ENCODE measurements around the gene COL11A1.
"Not testable (repeated sequence)": the region's sequence is repeated elsewhere in the genome, so short reads cannot be mapped to it uniquely, and the experiment has no call there.

COL11A1 gene

DNA sequence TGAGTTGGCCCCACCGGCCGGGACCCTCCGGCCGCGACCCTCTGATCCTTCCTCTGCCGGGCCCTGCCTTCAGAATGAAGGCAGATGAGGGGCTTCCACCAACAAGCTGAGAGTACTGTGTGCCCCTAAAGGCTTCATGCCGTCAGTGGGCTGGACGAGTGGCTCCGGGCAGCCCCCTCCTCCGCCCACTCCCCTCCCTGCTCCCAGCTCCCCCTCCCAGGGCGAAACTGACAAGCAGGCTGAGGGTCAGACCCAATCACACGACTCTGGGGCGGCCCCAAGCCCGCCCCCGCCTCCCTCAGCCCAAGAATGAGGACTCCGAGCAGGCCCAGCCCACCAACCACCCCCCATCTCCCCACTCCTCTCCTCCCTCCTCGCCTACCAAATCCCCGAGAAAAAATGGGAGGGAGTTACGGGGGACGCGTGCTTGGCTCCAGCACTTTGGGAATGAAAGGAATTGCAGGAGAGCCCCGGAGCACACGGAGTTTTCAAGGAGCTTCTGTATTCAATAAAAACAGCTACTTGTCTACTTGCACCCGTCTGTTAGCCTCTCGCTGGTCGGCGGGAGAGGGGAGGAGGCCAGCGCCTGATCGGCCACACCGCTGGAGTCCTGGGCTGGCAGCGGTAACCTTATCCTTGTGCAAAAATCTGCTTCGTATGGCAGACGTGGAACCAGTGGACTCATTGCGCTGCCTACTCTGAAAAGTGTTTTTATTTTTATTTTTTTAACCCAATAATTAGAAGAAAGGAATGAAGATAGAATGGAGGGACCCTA, at the start of gene COL11A1:
TSS of gene COL11A1 (minus strand) at position 147 of the 775 bp plus-strand sequence. CDS start 344 bp downstream, outside the sequence.
- no peak for DNase-seq (ENCODE audit: low read depth)

DNA sequence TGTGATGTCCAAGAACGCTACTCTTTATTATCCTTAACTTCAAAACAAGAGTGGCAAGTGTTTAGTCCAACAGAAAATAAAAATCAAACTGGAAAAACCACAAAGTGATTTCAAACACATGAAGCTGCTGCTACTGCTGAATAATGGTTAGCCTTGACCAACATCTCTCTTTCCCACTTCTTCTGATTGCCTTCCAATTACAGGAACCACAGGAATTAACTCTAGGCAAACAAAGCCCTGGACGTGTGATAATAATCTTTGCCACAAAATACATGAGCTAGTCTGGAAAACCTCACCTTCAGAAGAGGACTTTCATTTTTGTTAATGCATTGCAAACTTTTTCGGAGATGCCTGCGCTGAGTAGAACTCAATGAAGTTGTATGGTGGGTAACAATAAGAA, 48.6 kb upstream of the COL11A1 start:
- DNase-seq (ENCODE audit: low read depth): no peak

DNA sequence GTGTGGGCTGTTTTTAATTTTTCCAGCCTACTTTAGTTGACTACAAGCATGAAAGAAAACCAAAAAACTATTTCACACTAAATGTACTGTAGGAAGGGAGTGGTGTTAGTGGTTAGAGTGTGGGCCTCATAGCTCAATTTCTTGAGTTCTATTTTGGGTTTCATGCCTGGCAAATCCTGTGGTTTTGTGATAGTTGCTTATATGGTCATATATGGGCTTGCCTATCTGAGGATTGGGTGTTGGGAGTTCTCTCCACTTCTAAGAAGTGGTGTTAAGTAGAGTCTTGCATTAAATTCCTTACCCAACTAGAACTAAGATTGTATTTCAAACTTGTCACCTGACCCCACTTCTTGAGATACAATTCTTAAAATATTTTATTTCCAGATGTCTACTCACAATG, 37.8 kb upstream of the COL11A1 start:
- DNase-seq (ENCODE audit: low read depth): no peak

DNA sequence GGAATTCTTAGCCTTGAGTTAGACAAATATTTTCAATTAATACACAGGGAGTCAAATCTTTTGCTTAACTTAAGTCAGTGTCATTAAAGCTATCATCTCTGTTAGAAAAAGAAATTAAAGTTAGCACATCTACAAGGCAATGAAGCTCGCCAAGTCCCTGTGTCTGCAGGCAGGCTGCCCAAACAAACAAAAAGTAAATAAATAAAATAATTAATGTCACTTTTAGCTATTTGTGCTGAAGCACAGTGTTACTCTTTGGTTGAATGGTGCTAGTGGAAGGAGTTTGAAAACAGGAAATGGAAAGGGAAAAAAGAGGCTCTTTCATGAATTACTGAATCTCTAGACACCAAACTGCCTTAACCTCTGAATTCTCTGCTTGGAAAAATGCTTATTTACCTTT, 37.1 kb upstream of the COL11A1 start:
- DNase-seq (ENCODE audit: low read depth): no peak

DNA sequence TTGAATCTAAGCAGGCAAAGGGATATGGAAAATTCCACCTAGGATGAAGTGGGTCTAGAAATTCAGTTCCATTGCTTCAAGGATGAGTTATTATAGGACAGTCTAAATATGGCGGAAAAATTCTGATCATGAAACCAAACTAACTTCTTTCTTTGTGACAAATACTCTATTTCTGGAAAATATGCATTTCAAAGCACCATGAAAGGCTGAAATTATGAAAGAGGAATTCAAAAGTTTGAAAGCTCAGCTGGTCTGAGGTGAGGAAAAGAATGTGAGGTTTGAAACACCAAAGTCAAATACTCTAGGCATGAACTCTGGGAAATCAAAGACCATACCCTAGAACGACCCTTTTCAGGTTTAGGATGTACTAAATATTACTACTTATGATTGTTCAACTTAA, 36.4 kb upstream of the COL11A1 start:
- DNase-seq (ENCODE audit: low read depth): no peak

DNA sequence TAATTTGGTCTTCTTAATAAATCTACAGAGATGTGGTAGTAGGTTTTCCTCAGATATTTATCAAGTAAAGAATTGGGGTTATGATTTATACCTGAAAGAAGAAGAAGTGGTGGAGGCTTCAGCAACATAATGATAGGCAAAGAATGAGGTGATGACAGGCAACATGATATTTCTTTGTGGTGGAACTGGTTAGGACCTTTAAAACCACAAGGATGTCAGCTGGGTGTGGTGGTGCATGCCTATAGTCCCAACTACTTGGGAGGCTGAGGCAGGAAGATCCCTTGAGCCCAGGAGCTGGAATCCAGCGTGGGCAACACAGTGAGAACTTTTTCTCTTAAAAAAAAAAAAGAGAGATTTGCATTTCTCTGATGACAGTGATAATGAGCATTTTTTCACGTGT, 34.1 kb upstream of the COL11A1 start:
- no peak for DNase-seq (ENCODE audit: low read depth)

DNA sequence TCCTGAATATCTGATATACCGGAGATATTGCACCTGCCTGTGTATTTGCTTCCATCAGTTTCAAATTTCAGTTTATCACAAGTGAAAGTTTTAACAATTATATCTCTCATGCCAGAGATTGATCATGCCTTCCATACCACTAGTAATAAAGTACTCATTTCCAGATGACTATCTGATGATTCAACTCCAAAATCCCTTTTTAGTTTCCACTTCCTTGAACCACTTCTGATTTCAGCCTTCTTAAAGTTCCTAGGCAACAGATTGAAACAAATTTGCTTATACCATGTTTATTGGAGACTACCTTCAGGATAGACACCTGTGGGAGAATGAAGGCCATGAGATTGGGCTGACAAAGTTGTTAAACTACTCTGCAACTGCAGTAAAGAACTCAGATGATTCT, 21.5 kb upstream of the COL11A1 start:
- no peak for DNase-seq (ENCODE audit: low read depth)

DNA sequence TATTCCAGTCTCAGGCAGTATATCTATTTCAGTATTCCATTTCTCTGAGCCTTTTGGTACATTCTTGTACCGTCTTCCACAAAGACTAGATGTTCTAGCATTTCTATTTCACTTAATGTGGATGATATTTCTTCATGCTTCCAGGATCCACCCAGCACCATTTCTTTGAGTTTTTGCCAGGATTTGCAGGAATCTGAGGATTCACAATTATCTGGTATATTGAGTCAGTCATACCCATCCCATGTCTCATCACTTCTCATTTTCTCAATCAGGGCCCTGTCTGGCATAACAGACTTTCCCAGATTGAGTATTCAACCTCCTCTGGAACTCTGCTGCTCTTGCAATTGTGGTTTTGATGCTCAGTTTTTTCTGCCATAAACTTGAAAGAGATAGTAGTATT, 20.9 kb upstream of the COL11A1 start:
- no peak for DNase-seq (ENCODE audit: low read depth)

DNA sequence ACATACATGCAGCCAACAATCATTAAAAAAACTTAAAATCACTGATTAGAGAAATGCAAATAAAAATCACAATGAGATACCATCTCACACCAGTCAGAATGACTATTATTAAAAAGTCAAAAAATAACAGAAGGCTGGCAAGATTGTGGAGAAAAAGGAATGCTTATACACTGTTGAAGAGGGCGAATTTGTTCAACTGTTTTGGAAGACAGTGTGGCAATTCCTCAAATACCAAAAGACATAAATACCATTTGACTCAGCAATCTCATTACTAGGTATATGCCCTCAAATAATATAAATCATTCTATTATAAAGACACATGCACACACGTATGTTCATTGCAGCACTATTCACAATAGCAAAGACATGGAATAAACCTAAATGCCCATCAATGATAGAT, 19.9 kb upstream of the COL11A1 start:
- not testable (repeated sequence) for DNase-seq (ENCODE audit: low read depth)

DNA sequence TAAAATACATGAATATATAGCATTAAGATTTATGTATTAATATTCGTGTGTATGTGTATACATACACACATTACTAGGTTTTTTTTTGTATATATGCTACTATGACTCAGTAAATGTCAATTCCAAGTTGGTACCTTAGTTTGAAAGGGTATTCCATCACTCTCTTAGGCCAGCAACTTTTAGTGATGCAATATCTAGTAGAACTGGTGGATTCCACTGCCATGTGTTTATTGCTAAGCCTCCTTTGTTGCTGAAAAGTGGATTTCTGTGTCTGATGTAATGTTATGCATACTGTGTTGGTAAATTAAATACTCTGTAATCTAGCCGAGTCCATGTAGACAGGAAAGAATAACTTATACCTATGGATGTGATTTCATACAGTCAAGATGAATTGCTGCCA, 16.9 kb upstream of the COL11A1 start:
- DNase-seq (ENCODE audit: low read depth): no peak

DNA sequence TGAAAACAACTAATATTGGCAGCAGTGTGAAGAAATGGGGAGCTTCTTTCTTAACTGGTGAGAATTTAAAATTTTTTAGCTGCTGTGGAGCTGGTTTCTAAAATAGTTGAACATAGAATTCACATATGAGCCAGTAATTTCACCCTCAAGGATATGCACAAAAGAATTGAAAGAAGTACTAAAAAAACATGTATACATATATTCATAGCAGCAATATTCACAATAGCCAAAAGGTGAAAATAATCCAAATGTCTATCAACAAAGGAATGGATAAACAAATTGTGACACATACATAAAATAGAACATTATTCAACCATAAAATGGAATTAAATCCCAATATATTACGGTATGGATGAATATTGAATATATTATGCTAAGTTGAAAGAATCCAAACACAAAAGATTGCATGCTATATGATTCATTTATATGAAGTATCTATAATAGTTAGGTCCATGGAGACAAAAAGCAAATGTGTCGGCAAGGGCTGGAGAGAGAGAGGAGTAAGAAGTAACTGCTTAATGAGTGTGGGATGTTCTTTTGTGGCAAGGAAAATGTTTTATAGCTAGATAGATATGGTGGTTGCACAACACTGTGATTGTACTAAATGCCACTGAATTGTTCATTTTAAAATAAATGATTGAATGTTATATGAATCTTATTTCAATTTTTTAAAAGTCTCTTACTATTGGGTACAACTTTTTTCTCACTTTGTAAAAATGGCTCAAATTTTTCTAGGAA, 14.8 kb upstream of the COL11A1 start:
- DNase-seq (ENCODE audit: low read depth): no peak

DNA sequence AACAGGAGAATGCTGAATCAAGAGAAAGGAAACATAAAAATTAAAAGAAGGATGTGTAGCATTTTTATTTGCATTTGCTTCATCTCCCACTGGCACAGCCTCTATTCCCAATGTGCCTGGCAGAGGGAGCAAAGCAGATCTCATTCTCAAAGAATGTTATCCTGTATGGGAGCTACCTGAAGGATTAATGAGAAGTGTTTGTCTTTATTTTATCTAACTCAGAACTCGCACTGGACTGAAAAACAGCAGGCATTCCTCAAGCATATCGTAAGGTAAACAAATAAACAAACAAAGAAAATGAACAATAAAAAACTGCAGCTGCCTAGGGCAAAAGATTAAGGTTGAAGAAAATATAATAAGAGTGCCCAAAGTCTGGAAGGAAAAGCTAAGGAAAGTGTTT, 12.7 kb upstream of the COL11A1 start:
- no peak for DNase-seq (ENCODE audit: low read depth)

DNA sequence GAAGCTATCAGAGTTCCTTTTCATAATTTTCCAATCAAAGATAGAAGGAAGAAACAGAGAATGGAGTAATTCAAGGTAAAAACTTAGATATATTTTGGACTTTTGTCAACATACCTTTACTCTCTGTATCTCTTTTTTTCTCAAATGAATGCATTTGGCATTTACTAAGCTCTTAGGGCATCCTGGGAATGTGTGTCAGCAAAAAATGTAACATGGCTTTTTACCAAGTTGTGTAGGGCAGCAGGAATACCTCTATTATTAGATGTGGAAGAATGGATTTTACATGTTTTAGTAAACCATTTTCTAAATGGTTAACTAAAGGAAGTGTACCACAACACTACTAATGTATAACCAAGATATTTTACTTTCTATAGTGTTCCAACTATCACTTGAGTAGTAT, 4.2 kb upstream of the COL11A1 start:
- no peak for DNase-seq (ENCODE audit: low read depth)

DNA sequence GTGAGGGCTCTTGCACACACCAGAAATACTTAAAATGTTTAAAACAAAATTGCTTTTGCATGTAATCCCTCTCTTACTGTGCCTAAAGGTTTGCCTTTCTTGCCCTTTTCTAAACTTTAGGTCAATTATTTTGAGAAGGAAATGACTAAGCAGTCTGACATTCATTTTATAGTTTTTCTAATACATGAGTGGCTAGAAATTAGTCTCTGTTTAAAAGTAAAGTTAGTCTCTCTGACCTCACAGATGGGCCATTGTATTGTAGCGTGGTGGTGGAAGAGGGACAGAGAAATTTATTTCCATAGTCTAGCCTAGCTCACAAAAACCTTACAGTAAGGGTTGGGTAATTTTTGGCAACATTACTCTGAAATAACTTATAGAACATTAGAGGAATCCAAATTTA, 3.6 kb upstream of the COL11A1 start:
- no peak for DNase-seq (ENCODE audit: low read depth)

DNA sequence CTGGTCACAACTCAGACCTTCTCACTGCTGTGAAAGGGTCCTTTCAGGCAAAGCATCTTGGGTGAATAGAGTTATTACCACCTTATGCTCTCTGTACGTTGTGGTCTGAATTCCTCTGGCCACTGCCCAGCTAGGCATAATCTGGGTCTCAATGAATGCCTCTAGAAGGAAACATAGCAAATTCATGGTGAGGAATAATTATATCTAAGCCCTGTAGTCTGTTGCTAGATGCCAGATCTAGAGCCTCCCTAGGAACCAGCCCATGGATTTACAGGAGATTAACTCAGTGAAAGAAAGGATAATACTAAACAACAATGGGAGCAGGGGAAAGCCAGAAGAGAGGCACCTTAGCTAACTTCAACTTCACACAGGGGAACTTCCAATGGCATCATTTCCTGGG, 2.4 kb upstream of the COL11A1 start:
- DNase-seq (ENCODE audit: low read depth): no peak

DNA sequence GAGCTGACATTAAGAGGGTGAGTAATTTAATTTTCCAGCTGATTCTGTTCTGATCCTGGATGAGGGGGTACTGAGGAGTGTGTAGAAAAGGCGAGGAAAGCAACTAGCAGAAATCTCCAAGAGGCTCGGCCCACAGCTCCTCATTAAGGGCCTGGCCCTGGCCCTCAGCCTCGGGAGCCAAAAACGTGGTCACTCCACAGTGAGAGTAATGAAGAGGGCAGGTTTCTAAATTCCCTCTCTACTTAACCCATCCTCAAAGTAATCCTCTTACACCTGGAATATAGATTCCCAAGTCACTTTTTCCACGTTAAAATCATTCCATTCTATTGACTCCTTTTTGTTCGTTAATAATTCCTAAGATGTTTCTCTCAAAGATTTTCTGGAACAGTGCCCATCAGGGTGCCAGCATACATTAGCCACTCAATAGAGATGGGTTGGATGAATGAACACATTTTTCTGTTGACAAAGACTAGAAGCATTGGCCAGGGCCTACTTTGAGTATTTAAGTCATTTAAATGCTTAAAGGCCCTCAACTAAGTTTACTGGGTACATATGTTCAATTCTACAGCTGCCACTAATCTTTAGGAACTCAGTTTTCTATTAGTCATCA, 1.1 kb upstream of the COL11A1 start:
- no peak for DNase-seq (ENCODE audit: low read depth)

DNA sequence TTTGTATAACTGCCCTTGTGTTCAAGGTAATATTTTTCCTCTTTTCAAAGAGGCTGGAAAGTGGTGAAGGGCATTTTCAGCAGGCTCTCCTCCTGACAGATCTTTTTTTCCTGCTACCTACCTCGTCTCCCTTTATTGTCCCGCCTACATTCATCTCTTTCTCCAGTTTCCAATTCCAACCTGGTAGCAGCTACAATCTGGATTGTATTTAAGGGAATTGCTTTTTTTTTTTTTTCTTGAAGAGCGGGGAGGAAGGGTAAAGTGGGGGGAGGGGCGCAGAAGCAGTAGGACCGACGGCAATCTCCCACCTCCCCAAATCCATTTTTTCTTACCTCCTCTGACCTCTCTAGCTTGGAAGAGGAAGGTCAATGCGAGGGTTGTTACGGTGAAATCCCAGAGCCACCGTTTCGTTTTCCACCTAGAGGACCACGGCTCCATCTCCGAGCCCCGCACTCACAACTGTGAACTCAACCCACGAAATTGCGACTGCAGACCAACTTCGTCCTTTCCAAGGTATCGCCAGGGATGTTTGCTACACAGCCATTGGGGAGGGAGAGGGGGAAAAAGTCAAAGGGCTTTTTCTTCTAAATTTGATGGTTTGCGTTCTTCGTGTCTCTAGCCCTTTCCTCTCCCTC, 464 bp downstream of the COL11A1 start:
- no peak for DNase-seq (ENCODE audit: low read depth)

DNA sequence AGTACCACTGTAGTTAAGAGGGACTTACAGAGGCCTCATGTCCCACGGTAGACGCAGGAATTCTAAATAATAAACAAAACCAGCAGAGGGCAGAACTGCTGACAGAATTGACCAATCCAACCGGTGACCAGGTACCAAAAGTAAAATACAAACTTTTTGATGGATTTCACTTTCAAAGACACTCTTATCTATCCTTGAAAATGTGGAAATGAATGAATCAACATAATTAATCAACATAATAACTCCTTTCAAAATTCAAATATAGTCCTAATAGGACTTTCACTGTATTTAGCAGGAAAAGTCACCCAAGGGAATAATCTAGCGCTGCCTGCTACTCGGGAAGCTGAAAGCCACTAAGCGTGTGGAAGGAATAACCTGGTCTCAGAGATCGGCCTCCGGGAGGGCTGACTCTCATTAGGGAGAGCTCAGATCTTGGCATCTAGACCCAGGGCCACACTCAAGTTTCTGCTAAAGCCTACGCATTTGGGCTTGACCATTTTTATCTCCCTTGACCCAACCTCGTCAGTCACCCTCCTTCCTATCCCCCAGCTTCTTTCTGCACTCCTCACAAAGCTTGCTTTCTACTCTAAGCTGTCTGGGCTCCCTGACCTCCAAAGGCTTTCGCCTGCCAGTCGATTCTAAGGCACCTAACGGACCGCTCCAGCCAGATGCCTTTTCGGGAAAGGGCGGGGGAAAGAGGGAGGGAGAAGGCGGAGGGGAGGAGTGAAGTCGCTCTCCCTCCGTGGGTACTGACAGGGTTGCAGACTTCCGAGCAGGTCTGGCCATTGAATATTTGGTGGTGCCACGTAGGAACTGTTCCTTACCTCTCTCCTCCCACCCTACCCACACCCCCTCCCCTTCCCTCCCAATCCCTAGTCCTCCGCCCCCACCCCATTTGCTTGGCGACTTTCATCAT, 1.6 kb downstream of the COL11A1 start:
- DNase-seq (ENCODE audit: low read depth): no peak

DNA sequence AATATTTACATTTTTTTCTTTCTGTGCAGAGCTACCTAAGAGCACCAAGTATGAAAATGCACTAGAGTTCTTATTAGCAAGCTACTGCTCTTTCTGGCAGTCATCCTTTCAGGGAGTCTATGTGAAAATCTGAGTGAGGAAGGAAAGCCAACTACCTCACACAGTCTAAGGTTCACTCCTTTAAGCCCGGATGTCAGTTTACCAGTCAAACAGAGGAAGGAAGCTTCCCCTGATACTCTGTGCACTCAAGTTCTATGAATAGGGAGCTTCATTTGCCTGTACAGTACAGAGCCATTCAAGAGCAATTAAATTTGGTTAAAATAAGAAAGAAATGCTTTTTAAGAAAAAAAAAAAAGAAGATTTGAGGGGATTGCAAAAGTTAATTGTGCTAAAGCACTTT, 6.9 kb downstream of the COL11A1 start:
- no peak for DNase-seq (ENCODE audit: low read depth)

DNA sequence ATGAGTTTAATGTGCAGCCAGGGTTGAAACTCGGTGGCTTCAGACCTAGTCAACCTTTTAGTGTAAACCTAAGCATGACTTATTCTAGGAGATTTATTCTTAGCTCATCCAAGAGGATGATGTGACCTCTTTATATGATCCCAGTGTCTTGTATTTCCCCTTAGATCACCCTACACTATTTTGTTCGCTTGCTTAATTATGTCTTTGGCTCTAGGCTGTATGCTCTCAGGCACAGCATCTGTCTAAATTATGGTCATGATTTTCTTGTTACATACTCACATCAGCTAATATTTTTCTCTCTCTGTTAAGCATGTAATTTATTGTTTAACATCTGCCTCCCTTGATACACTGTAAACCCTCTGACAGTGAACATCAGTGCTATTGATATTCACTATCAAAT, 19.1 kb downstream of the COL11A1 start:
- DNase-seq (ENCODE audit: low read depth): no peak

DNA sequence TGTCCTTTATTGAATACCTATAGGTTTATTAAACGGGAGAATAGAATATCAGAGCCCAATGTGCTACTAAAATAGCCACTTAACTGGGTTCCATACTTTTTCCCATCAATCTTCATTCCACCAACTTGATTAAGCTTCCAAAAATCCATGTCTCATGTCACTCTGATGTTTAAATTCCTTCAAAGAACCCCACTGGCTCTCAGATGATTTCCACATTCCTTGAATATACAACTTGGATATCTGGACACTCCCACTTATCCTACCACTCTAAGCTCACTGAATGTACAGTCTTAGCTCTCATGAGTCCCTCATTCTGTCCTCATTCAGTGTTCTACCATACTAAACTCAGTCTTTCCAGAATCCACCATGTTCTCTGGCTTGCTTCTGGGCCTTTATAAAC, 21.1 kb downstream of the COL11A1 start:
- DNase-seq (ENCODE audit: low read depth): no peak

DNA sequence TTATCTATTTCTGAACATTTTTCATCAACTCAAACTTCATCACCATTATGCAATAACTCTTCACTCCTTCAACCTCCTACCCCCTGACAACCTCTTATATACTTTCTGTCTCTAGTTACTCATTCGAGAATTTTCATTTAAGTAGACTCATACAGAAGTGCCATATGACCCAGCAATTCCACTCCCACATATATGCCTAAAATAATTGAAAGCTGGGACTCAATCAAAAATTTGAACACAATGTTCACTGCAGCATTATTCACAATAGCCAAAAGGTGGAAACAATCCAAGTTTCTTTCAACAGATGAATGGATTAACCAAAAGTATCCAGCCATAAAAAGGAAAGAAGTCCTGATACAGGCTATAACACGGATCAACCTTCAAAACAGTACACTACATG, 24.1 kb downstream of the COL11A1 start:
- no peak for DNase-seq (ENCODE audit: low read depth)
